Measurements from ENCODE around the gene CHST9.
"Not testable (repeated sequence)": the region's sequence is repeated elsewhere in the genome, so short reads cannot be mapped to it uniquely, and the experiment has no call there.

Gene CHST9

DNA sequence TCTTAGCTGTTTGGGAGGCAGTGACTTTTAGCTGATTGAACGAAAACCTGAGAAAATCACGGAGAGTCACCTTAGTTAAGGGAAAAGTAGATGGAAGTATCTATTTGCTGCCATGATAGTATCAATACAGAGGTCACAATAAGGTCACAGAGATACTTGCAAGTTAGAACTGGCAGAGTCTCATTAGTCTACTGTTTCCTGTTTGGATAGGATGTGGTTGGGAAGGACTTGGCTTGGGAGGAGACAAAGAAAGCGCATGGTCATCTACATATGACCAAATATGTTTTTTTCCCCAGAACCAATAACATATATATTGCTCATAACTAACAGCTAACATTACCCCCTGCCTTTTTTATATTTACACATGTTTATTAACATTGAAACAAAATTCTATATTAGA is 241.2 kb downstream of the CHST9 start:
- no peak overlapping the region for H3K4me3 ChIP-seq (ENCODE audit: low read length)
- H3K36me3 ChIP-seq (ENCODE audit: control insufficient read depth, insufficient read depth, low read length), result no peaks in the 10 kb centered on the region
- no peaks in the 10 kb centered on the region for H3K4me1 ChIP-seq (ENCODE audit: control insufficient read depth, insufficient read depth, low read length)
- H3K9me3 ChIP-seq (ENCODE audit: control insufficient read depth, low read length), result no peaks in the 10 kb centered on the region
- no peaks in the 10 kb centered on the region for H3K27me3 ChIP-seq (ENCODE audit: control insufficient read depth, insufficient read depth, low read length)
- H3K9ac ChIP-seq (ENCODE audit: low read length), result no peak overlapping the region

DNA sequence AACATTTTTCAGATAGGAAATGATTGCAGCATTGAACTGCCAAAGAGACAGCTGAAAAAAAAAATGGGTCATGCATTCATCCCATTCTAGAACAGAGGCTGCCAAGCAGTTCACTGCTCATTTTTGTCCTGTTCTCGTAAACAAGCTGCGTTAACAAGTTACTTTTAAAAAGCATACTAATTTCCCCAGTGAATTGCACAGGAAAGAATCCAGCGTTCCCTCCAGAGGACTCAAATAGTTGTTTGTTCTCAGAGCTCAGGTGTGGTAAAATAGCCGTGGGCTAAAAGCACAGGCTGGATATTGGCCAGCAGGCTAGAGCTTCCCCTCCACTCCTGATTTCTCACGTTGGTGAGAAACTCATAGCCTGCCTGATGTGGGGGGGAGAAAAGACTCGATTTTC is 243.5 kb downstream of the CHST9 start:
- Histone ChIP-seq H3K9me3 (ENCODE audit: control insufficient read depth, low read length) (no peaks in the 10 kb centered on the region), H3K36me3 (ENCODE audit: control insufficient read depth, insufficient read depth, low read length) (no peaks in the 10 kb centered on the region), H3K9ac (ENCODE audit: low read length) (no peak overlapping the region), H3K4me3 (ENCODE audit: low read length) (no peak overlapping the region), H3K27me3 (ENCODE audit: control insufficient read depth, insufficient read depth, low read length) (no peaks in the 10 kb centered on the region), H3K4me1 (ENCODE audit: control insufficient read depth, insufficient read depth, low read length) (no peaks in the 10 kb centered on the region)

DNA sequence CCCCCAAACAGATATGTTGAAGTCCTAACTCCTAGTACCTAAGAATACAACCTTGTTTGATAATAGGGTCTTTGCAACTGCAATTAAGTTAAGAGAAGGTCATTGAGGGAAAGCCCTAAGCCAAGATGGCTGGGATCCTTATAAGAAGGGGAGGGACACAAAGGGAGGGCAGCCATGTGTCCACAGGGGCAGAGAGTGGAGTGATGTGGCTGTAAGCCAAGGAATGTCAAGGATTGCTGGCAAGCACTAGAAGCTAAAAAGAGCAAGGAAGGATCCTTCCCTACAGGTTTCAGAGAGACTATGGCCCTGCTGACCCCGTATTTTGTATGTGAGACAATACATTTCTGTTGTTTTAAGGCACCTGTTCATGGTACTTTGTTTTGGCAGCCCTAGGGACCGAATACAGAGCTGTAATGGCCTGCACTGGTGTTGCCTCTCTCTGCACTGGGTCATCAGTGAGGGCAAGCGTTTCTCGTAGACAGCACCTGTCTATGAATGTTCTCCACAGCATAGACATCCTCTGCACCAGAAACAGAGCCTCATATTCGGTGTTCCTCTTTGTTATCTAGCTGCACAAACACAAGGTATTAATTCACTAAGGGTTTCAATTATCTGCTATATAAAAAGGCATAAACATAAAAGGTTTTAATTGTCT is 244.2 kb downstream of the CHST9 start:
- Histone ChIP-seq H3K36me3 (ENCODE audit: control insufficient read depth, insufficient read depth, low read length) (no peaks in the 10 kb centered on the region), H3K9ac (ENCODE audit: low read length) (no peak overlapping the region), H3K4me1 (ENCODE audit: control insufficient read depth, insufficient read depth, low read length) (no peaks in the 10 kb centered on the region), H3K27me3 (ENCODE audit: control insufficient read depth, insufficient read depth, low read length) (no peaks in the 10 kb centered on the region), H3K4me3 (ENCODE audit: low read length) (no peak overlapping the region), H3K9me3 (ENCODE audit: control insufficient read depth, low read length) (no peaks in the 10 kb centered on the region)

DNA sequence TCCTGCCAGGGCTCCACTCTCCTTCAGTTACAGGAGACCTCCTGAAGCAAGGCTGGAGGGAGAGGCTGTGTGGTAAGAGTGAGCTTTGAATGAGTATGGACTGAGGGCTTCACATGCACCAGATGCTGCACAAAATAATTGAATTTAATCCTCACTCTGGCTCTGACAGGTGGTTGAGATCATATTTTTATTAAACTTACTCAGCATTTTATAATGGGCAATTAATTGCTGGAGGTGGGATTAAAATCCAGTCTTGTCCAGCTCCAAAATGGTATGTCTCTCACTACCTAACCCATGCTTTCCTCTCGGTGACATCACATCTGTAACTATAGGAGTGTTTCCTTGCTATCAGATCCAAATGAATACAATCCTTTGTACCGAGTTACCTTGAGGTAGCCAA is 253.4 kb downstream of the CHST9 start:
- Histone ChIP-seq H3K27me3 (ENCODE audit: control insufficient read depth, insufficient read depth, low read length) (no peaks in the 10 kb centered on the region), H3K9me3 (ENCODE audit: control insufficient read depth, low read length) (no peaks in the 10 kb centered on the region), H3K36me3 (ENCODE audit: control insufficient read depth, insufficient read depth, low read length) (no peaks in the 10 kb centered on the region), H3K4me3 (ENCODE audit: low read length) (no peak overlapping the region), H3K9ac (ENCODE audit: low read length) (no peak overlapping the region), H3K4me1 (ENCODE audit: control insufficient read depth, insufficient read depth, low read length) (no peaks in the 10 kb centered on the region)

DNA sequence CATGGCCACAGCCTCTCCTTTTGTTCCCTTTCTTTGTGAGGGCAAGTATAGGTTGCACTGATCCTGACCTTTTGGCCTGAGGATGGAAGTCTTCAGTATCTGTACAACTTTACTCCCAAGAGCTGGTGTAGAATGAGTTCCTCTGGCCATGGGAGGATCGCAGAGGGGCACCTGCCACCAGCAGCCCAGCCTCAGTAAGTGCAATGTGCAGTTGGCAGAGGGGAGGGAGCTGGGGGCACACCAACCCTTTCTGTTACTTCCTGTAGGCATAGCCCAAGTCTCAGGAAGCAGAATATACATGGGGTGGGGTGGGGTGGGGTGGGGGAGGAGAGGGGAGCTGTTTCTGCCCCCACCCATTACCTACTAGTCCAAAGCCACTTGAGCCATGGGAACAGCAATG is 254.5 kb downstream of the CHST9 start:
- no peaks in the 10 kb centered on the region for H3K27me3 ChIP-seq (ENCODE audit: control insufficient read depth, insufficient read depth, low read length)
- H3K4me3 ChIP-seq (ENCODE audit: low read length), result no peak overlapping the region
- H3K9ac ChIP-seq (ENCODE audit: low read length), result no peak overlapping the region
- no peaks in the 10 kb centered on the region for H3K4me1 ChIP-seq (ENCODE audit: control insufficient read depth, insufficient read depth, low read length)
- H3K36me3 ChIP-seq (ENCODE audit: control insufficient read depth, insufficient read depth, low read length), result no peaks in the 10 kb centered on the region
- no peaks in the 10 kb centered on the region for H3K9me3 ChIP-seq (ENCODE audit: control insufficient read depth, low read length)

DNA sequence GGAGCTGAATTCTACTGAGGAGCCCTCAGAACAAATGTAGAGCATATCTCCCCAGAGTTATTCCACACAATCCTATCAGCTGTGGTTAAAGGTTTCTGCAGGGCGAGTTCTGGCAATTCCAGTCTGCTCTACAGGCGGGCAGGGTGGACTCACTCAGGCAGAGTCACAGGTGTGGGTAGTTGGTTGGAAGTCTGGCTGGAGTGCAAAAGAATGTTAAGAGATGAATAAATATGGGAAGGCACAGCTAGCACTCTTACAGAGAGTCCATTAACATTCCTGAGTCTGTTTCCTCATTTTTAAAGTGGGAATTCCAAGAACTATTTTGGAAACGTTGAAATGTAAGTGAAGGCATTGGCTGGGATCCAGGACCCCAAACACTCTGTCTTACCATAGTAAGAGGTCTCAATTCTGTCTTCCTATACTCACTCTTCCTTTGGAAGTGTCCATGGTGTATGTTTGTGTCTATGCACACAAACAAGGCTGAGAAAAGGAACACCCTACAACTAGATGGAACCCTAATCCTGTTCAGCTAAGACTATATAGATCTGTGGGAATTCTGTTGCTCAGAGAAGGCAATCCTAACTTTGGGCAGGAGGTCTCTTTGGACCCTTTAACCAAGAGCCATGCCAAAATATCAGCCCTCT is 256.3 kb downstream of the CHST9 start:
- Histone ChIP-seq H3K36me3 (ENCODE audit: control insufficient read depth, insufficient read depth, low read length) (no peaks in the 10 kb centered on the region), H3K4me3 (ENCODE audit: low read length) (no peak overlapping the region), H3K9ac (ENCODE audit: low read length) (no peak overlapping the region), H3K4me1 (ENCODE audit: control insufficient read depth, insufficient read depth, low read length) (no peaks in the 10 kb centered on the region), H3K9me3 (ENCODE audit: control insufficient read depth, low read length) (no peaks in the 10 kb centered on the region), H3K27me3 (ENCODE audit: control insufficient read depth, insufficient read depth, low read length) (no peaks in the 10 kb centered on the region)

DNA sequence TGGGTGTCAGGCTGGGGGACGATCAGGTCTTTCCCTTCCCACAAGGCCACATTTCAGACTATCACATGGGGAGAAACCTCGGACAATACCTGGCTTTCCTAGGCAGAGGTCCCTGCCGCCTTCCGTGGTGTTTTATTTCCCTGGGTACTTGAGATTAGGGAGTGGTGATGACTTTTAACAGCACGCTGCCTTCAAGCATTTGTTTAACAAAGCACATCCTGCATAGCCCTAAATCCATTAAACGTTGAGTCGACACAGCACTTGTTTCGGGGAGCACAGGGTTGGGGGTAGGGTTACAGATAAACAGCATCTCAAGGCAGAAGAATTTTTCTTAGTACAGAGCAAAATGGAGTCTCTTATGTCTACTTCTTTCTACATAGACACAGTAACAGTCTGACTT is 257.3 kb downstream of the CHST9 start:
- not testable (repeated sequence) for H3K36me3 ChIP-seq (ENCODE audit: control insufficient read depth, insufficient read depth, low read length); H3K27me3 ChIP-seq (ENCODE audit: control insufficient read depth, insufficient read depth, low read length); H3K9ac ChIP-seq (ENCODE audit: low read length); H3K4me1 ChIP-seq (ENCODE audit: control insufficient read depth, insufficient read depth, low read length); H3K4me3 ChIP-seq (ENCODE audit: low read length); H3K9me3 ChIP-seq (ENCODE audit: control insufficient read depth, low read length)

DNA sequence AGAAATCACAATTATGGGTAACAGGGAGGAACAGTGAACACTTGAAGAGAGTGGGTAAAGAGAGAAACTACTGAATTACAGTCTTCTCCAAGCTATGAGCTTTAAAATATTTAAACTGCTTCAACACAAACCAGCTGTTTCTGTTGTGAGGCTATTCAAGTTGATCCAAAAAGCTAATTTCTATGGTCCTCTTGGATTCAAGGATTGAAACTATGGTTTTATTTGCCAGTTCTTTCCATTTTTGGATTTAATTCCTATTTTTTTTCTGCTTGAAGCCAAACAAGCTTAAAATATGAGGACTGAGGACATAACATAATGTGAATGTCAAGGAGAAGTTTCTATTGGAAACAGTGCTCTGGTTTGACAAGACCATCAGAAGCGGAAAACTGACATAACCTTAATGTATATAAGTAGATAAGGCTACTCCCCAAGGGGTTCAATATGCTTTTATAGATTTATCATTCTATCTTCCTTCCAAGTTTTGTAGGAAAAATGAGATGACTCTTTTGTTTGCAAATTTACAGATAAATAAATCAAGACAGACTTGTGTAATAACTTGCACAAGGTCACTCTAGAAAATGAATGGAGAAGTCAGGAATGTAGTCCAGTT is 258.9 kb downstream of the CHST9 start:
- no peaks in the 10 kb centered on the region for H3K9me3 ChIP-seq (ENCODE audit: control insufficient read depth, low read length)
- H3K4me1 ChIP-seq (ENCODE audit: control insufficient read depth, insufficient read depth, low read length), result no peaks in the 10 kb centered on the region
- H3K27me3 ChIP-seq (ENCODE audit: control insufficient read depth, insufficient read depth, low read length), result no peaks in the 10 kb centered on the region
- no peak overlapping the region for H3K4me3 ChIP-seq (ENCODE audit: low read length)
- H3K36me3 ChIP-seq (ENCODE audit: control insufficient read depth, insufficient read depth, low read length), result no peaks in the 10 kb centered on the region
- H3K9ac ChIP-seq (ENCODE audit: low read length), result no peak overlapping the region

DNA sequence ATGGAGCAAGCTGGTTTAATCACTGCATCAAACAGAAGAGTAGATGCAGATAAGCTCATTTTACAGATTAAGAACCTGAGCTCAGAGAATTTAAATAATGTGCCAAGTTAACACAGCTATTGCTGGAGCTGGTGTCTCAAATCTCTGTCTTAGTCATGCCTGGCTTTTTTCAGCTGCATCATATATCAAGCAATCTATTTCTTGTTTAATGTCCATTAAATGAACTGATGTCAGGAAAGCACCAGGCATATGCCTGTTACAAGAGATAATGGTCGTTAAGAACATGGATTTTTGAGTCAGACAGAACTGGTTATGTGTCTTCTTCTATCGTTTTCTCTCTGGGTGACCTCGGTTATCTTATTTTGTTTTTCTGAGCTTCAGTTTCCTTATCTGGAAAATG is 259.8 kb downstream of the CHST9 start:
- Histone ChIP-seq H3K36me3 (ENCODE audit: control insufficient read depth, insufficient read depth, low read length) (no peaks in the 10 kb centered on the region), H3K27me3 (ENCODE audit: control insufficient read depth, insufficient read depth, low read length) (no peaks in the 10 kb centered on the region), H3K4me1 (ENCODE audit: control insufficient read depth, insufficient read depth, low read length) (no peaks in the 10 kb centered on the region), H3K4me3 (ENCODE audit: low read length) (no peak overlapping the region), H3K9ac (ENCODE audit: low read length) (no peak overlapping the region), H3K9me3 (ENCODE audit: control insufficient read depth, low read length) (no peaks in the 10 kb centered on the region)

DNA sequence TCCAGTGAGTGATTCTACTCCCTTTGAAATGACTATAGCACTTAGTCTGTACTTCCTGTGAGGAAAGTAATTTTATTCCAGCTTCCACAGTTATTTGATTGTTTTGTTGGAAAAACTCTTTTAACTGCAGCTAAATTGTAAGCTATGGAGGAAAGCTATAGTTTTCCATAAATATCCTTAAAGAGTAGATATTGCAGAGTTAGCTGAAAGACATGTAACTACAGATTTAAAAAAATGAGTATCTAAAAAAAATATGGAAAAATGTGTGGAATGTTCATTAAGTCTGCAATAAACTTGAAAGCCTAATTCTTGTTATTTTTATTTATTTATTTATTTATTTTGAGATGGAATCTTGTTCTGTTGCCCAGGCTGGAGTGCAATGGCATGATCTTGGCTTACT is 262.8 kb downstream of the CHST9 start:
- H3K4me3 ChIP-seq (ENCODE audit: low read length), result no peak overlapping the region
- no peaks in the 10 kb centered on the region for H3K4me1 ChIP-seq (ENCODE audit: control insufficient read depth, insufficient read depth, low read length)
- H3K9ac ChIP-seq (ENCODE audit: low read length), result no peak overlapping the region
- H3K27me3 ChIP-seq (ENCODE audit: control insufficient read depth, insufficient read depth, low read length), result no peaks in the 10 kb centered on the region
- H3K36me3 ChIP-seq (ENCODE audit: control insufficient read depth, insufficient read depth, low read length), result no peaks in the 10 kb centered on the region
- no peaks in the 10 kb centered on the region for H3K9me3 ChIP-seq (ENCODE audit: control insufficient read depth, low read length)

DNA sequence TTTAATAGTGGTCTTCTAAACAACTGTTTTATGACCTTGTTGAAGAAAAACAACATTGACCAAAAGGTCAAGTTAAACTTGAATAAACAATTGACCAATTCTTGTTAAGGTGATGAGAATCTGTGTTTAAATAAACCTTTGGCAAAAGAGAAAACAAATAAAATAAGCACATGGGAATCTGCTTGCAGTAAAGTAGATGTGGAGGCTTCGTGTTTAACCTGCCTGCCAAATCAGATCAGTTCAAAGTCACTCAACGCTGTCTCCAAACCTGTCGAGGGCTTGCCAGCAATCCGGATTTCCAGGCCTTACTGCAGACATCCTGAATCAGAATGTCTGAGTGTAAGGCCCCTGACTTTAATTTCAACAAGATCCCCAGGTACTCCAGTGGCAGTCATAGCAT is 264.5 kb downstream of the CHST9 start:
- Histone ChIP-seq H3K9me3 (ENCODE audit: control insufficient read depth, low read length) (no peaks in the 10 kb centered on the region), H3K9ac (ENCODE audit: low read length) (no peak overlapping the region), H3K4me3 (ENCODE audit: low read length) (no peak overlapping the region), H3K36me3 (ENCODE audit: control insufficient read depth, insufficient read depth, low read length) (no peaks in the 10 kb centered on the region), H3K27me3 (ENCODE audit: control insufficient read depth, insufficient read depth, low read length) (no peaks in the 10 kb centered on the region), H3K4me1 (ENCODE audit: control insufficient read depth, insufficient read depth, low read length) (no peaks in the 10 kb centered on the region)

DNA sequence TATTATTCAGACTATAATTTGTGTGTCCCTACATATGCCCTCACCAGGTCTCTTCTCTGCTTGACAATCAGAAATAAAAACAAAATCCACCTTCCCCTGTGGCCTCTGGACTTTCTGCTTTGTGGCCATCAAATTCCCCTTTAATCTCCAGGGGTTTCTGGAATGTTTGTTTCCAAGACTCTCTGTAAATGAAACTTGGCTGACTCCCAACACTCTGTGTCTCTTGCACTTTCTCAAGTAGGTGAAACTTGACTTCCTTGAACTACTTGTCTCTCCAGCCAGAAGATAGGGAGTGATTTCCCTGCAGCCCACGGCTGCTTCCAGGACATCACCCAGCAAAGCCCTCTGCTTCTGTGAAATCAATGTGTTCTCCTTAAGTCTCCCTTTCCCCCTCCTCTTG is 265.5 kb downstream of the CHST9 start:
- Histone ChIP-seq H3K27me3 (ENCODE audit: control insufficient read depth, insufficient read depth, low read length) (no peaks in the 10 kb centered on the region), H3K9me3 (ENCODE audit: control insufficient read depth, low read length) (no peaks in the 10 kb centered on the region), H3K4me3 (ENCODE audit: low read length) (no peak overlapping the region), H3K9ac (ENCODE audit: low read length) (no peak overlapping the region), H3K36me3 (ENCODE audit: control insufficient read depth, insufficient read depth, low read length) (no peaks in the 10 kb centered on the region), H3K4me1 (ENCODE audit: control insufficient read depth, insufficient read depth, low read length) (no peaks in the 10 kb centered on the region)

Data from mucosa of stomach (tissue), 1 donor.